K562 (cell line): ENCODE results near the gene PRSS8. TPM values are rescaled to one million over a fixed set of nuclear protein-coding genes. Genes with fewer than 3 reads are reported as not detected.

ENCODE experiments used
- ARID4B ChIP-seq: sonication (generic); formaldehyde crosslinking; IDR thresholded peaks from 2 replicates; pipeline ENCODE4 v1.8.0; 2022; ENCODE audit warnings: mild to moderate bottlenecking, missing genetic modification reagents
- BRD4 ChIP-seq: fragments of 200-600 bp; sonication (generic); IDR thresholded peaks from 2 replicates; pipeline ENCODE4 v1.6.1; 2017; ENCODE audit warnings: inconsistent platforms
- ELF4 ChIP-seq: fragments of 450-650 bp; formaldehyde crosslinking; IDR thresholded peaks from 2 replicates; pipeline ENCODE4 v1.4.0; 2022; ENCODE audit warnings: missing genetic modification characterization
- ETV1 ChIP-seq: fragments of 450-650 bp; conservative IDR thresholded peaks from 2 replicates; pipeline ENCODE4 v1.6.1; 2016; ENCODE audit warnings: missing genetic modification characterization, control low read depth, low read depth, missing compliant biosample characterization
- GMEB1 ChIP-seq: fragments of 250-450 bp; sonication (Bioruptor Pico); IDR thresholded peaks from 2 replicates; pipeline ENCODE4 v1.4.0; 2020; ENCODE audit warnings: mild to moderate bottlenecking
- GTF3C2 ChIP-seq: IDR thresholded peaks from 3 replicates; pipeline ENCODE4 v1.6.1; 2011; ENCODE audit warnings: borderline replicate concordance, mild to moderate bottlenecking, moderate library complexity; ENCODE audit not compliant: insufficient read length; ENCODE audit errors: extremely low read depth
- KLF10 ChIP-seq: fragments of 250-450 bp; sonication (Bioruptor Pico); IDR thresholded peaks from 2 replicates; pipeline ENCODE4 v1.6.1; 2021; ENCODE audit warnings: matching md5 sums
- ZNF197 ChIP-seq: fragments of 200-800 bp; sonication (Bioruptor generic); IDR thresholded peaks from 2 replicates; pipeline ENCODE4 v1.6.1; 2016; ENCODE audit warnings: low read depth, missing genetic modification characterization, missing compliant biosample characterization
- ZNF398 ChIP-seq: fragments of 250-450 bp; sonication (Bioruptor Pico); IDR thresholded peaks from 2 replicates; pipeline ENCODE4 v1.8.0; 2021; ENCODE audit warnings: moderate library complexity, mild to moderate bottlenecking, inconsistent platforms
- ZNF512 ChIP-seq: IDR thresholded peaks from 2 replicates; pipeline ENCODE4 v1.6.1; 2016; ENCODE audit warnings: missing genetic modification characterization, missing compliant biosample characterization
- ZNF584 ChIP-seq: fragments of 200-800 bp; sonication (Bioruptor generic); IDR thresholded peaks from 2 replicates; pipeline ENCODE4 v1.6.1; 2016; ENCODE audit warnings: low read depth, mild to moderate bottlenecking, missing genetic modification characterization, missing compliant biosample characterization
- ZNF699 ChIP-seq: fragments of 250-450 bp; sonication (Bioruptor Pico); IDR thresholded peaks from 2 replicates; pipeline ENCODE4 v1.8.0; 2021; ENCODE audit warnings: mild to moderate bottlenecking, moderate library complexity; ENCODE audit not compliant: insufficient replicate concordance
- ZNF79 ChIP-seq: fragments of 250-450 bp; sonication (Bioruptor Pico); IDR thresholded peaks from 2 replicates; pipeline ENCODE4 v1.4.0; 2020; ENCODE audit warnings: low read depth, mild to moderate bottlenecking, moderate library complexity
- polyA plus RNA-seq, 8 experiments: library from polyadenylated mRNA; depleted of rRNA in 4 of 8; stranded (reverse) in 5 of 8; unstranded in 3 of 8; fragments of >200 nt; fragmentation: Nextera tagmentation in 2 of 8; fragmentation: Illumina TruSeq in 1 of 8; extraction: Ambion mirVana in 2 of 8; extraction: Trizol in 1 of 8; gene quantifications; 2 replicates each; pipeline versions ENCODE4 v1.2.1 to v1.2.3, GENCODE V29; 2011 to 2014; ENCODE audit warnings: inconsistent platforms in 1 of 8, missing spikeins in 1 of 8
- total RNA-seq, 7 experiments: library from RNA; depleted of rRNA in 6 of 7; stranded (reverse); fragments of >200 nt in 6 of 7; fragmentation: Illumina TruSeq in 2 of 7; extraction: Trizol in 2 of 7; gene quantifications; 2 replicates each; pipeline versions ENCODE4 v1.2.1 to v1.2.3, GENCODE V29; 2011 to 2021; ENCODE audit warnings: low replicate concordance in 1 of 7

PRSS8 gene
- total and polyA plus RNA-seq, 9 of the 15 experiments (the other 6 are each of a cell fraction or from before 2014, with no cell fraction given), result 0.25 to 3.9 (median 1.3) TPM; not detected in 1

GRCh38 chr16:31135535-31136286, at the start of gene PRSS8 (continued):
- TF ChIP-seq KLF10, result no peak
- TF ChIP-seq ZNF398 (CRISPR knock-in tag), result no peak
- TF ChIP-seq ZNF79 (CRISPR knock-in tag), result no peak
- TF ChIP-seq ELF4 (CRISPR knock-in tag), result peak; percentile 87; the same call in 1 of the 2 replicates
- no peak for TF ChIP-seq ETV1 (tag)
- TF ChIP-seq GTF3C2, result no peak
- TF ChIP-seq BRD4, result no peak
- no peak for TF ChIP-seq GMEB1 (CRISPR knock-in tag)
- TF ChIP-seq ZNF584 (CRISPR knock-in tag), result no peak
- no peak for TF ChIP-seq ZNF699 (CRISPR knock-in tag)
- no peak for TF ChIP-seq ZNF197 (CRISPR knock-in tag)
- TF ChIP-seq ZNF512, result no peak
- no peak for TF ChIP-seq ARID4B
